HEK293 (cell line): ENCODE data around the gene TRIM46.

ENCODE experiments used
- HOXD13 ChIP-seq: sonication (generic); formaldehyde crosslinking; IDR thresholded peaks from 2 replicates; pipeline ENCODE4 v1.8.0; 2022; ENCODE audit warnings: missing genetic modification reagents, borderline replicate concordance
- KLF10 ChIP-seq: fragments of 450-650 bp; IDR thresholded peaks from 2 replicates; pipeline ENCODE4 v1.5.1; 2018; ENCODE audit warnings: missing biosample characterization, mild to moderate bottlenecking, missing genetic modification characterization
- PBX3 ChIP-seq: sonication (generic); formaldehyde crosslinking; IDR thresholded peaks from 2 replicates; pipeline ENCODE4 v1.8.1; 2022; ENCODE audit warnings: mild to moderate bottlenecking, moderate library complexity, missing genetic modification reagents
- SALL2 ChIP-seq: fragments of 450-650 bp; formaldehyde crosslinking; IDR thresholded peaks from 2 replicates; pipeline ENCODE4 v1.5.0; 2017; ENCODE audit warnings: missing biosample characterization, mild to moderate bottlenecking, missing genetic modification characterization, borderline replicate concordance
- SCRT1 ChIP-seq: fragments of 450-650 bp; formaldehyde crosslinking; IDR thresholded peaks from 2 replicates; pipeline ENCODE4 v1.5.1; 2016; ENCODE audit warnings: missing biosample characterization, missing genetic modification characterization, borderline replicate concordance
- SP2 ChIP-seq: fragments of 450-650 bp; formaldehyde crosslinking; IDR thresholded peaks from 2 replicates; pipeline ENCODE4 v1.5.1; 2016; ENCODE audit warnings: missing biosample characterization, missing genetic modification characterization
- SP3 ChIP-seq: fragments of 450-650 bp; formaldehyde crosslinking; IDR thresholded peaks from 2 replicates; pipeline ENCODE4 v1.5.1; 2016; ENCODE audit warnings: missing biosample characterization, missing genetic modification characterization
- YY2 ChIP-seq: fragments of 450-650 bp; formaldehyde crosslinking; IDR thresholded peaks from 2 replicates; pipeline ENCODE4 v1.5.1; 2016; ENCODE audit warnings: missing biosample characterization, missing genetic modification characterization
- ZBTB1 ChIP-seq: fragments of 450-650 bp; formaldehyde crosslinking; IDR thresholded peaks from 2 replicates; pipeline ENCODE4 v1.5.1; 2016; ENCODE audit warnings: missing biosample characterization, missing genetic modification characterization
- ZBTB48 ChIP-seq: fragments of 450-650 bp; formaldehyde crosslinking; IDR thresholded peaks from 2 replicates; pipeline ENCODE4 v1.5.1; 2016; ENCODE audit warnings: missing biosample characterization, missing genetic modification characterization
- ZBTB7A ChIP-seq: fragments of 450-650 bp; formaldehyde crosslinking; IDR thresholded peaks from 2 replicates; pipeline ENCODE4 v1.5.1; 2016; ENCODE audit warnings: low read depth, missing biosample characterization, missing genetic modification characterization
- ZFHX2 ChIP-seq: fragments of 450-650 bp; formaldehyde crosslinking; conservative IDR thresholded peaks from 2 replicates; pipeline ENCODE4 v1.5.1; 2016; ENCODE audit warnings: missing biosample characterization, missing genetic modification characterization
- ZFP41 ChIP-seq: fragments of 450-650 bp; formaldehyde crosslinking; IDR thresholded peaks from 2 replicates; pipeline ENCODE4 v1.5.1; 2016; ENCODE audit warnings: missing biosample characterization, missing genetic modification characterization, borderline replicate concordance
- ZNF132 ChIP-seq: fragments of 450-650 bp; formaldehyde crosslinking; IDR thresholded peaks from 2 replicates; pipeline ENCODE4 v1.5.1; 2017; ENCODE audit warnings: missing biosample characterization, missing genetic modification characterization, borderline replicate concordance
- ZNF169 ChIP-seq: fragments of 450-650 bp; formaldehyde crosslinking; IDR thresholded peaks from 2 replicates; pipeline ENCODE4 v1.5.1; 2016; ENCODE audit warnings: missing biosample characterization, missing genetic modification characterization
- ZNF19 ChIP-seq: fragments of 450-650 bp; formaldehyde crosslinking; IDR thresholded peaks from 2 replicates; pipeline ENCODE4; 2016; ENCODE audit warnings: missing biosample characterization, missing genetic modification characterization, low read depth
- ZNF221 ChIP-seq: fragments of 450-650 bp; formaldehyde crosslinking; IDR thresholded peaks from 2 replicates; pipeline ENCODE4 v1.5.1; 2017; ENCODE audit warnings: missing biosample characterization, missing genetic modification characterization, borderline replicate concordance
- ZNF23 ChIP-seq: fragments of 450-650 bp; formaldehyde crosslinking; IDR thresholded peaks from 2 replicates; pipeline ENCODE4 v1.5.1; 2016; ENCODE audit warnings: missing biosample characterization, missing genetic modification characterization, borderline replicate concordance
- ZNF292 ChIP-seq: fragments of 450-650 bp; formaldehyde crosslinking; IDR thresholded peaks from 2 replicates; pipeline ENCODE4 v1.5.1; 2016; ENCODE audit warnings: low read depth, missing biosample characterization, missing genetic modification characterization, borderline replicate concordance
- ZNF335 ChIP-seq: fragments of 450-650 bp; formaldehyde crosslinking; conservative IDR thresholded peaks from 2 replicates; pipeline ENCODE4 v1.5.1; 2016; ENCODE audit warnings: missing biosample characterization, missing genetic modification characterization
- ZNF521 ChIP-seq: fragments of 450-650 bp; formaldehyde crosslinking; IDR thresholded peaks from 2 replicates; pipeline ENCODE4 v1.5.1; 2017; ENCODE audit warnings: missing biosample characterization, mild to moderate bottlenecking, missing genetic modification characterization
- ZNF529 ChIP-seq: fragments of 450-650 bp; formaldehyde crosslinking; IDR thresholded peaks from 2 replicates; pipeline ENCODE4 v1.5.1; 2017; ENCODE audit warnings: missing genetic modification characterization, missing biosample characterization; ENCODE audit not compliant: insufficient replicate concordance
- ZNF530 ChIP-seq: fragments of 450-650 bp; formaldehyde crosslinking; IDR thresholded peaks from 2 replicates; pipeline ENCODE4 v1.5.1; 2016; ENCODE audit warnings: low read depth, missing biosample characterization, missing genetic modification characterization
- ZNF549 ChIP-seq: fragments of 450-650 bp; IDR thresholded peaks from 2 replicates; pipeline ENCODE4 v1.5.1; 2018; ENCODE audit warnings: missing biosample characterization, missing genetic modification characterization, mild to moderate bottlenecking, inconsistent platforms, moderate library complexity
- ZNF596 ChIP-seq: fragments of 450-650 bp; IDR thresholded peaks from 2 replicates; pipeline ENCODE4 v1.5.0; 2018; ENCODE audit warnings: missing biosample characterization, mild to moderate bottlenecking, missing genetic modification characterization, moderate library complexity
- ZNF654 ChIP-seq: fragments of 450-650 bp; formaldehyde crosslinking; IDR thresholded peaks from 2 replicates; pipeline ENCODE4 v1.5.1; 2016; ENCODE audit warnings: low read depth, missing biosample characterization, missing genetic modification characterization
- ZNF747 ChIP-seq: fragments of 450-650 bp; formaldehyde crosslinking; IDR thresholded peaks from 2 replicates; pipeline ENCODE4 v1.5.1; 2016; ENCODE audit warnings: missing biosample characterization, missing genetic modification characterization
- ZNF792 ChIP-seq: fragments of 450-650 bp; formaldehyde crosslinking; IDR thresholded peaks from 2 replicates; pipeline ENCODE4 v1.5.1; 2016; ENCODE audit warnings: missing biosample characterization, missing genetic modification characterization
- ZNF830 ChIP-seq: fragments of 450-650 bp; IDR thresholded peaks from 2 replicates; pipeline ENCODE4 v1.5.0; 2018; ENCODE audit warnings: missing biosample characterization, missing genetic modification characterization, low read depth, mild to moderate bottlenecking, moderate library complexity
- TF ChIP-seq, protein P1 (sequence below): fragments of 450-650 bp; formaldehyde crosslinking; conservative IDR thresholded peaks from 2 replicates; pipeline ENCODE4 v1.5.1; 2016; ENCODE audit warnings: low read depth, missing biosample characterization, missing genetic modification characterization
- TF ChIP-seq, protein P2 (sequence below): fragments of 450-650 bp; formaldehyde crosslinking; IDR thresholded peaks from 2 replicates; pipeline ENCODE4 v1.5.1; 2017; ENCODE audit warnings: missing biosample characterization, missing genetic modification characterization
- TF ChIP-seq, protein P3 (sequence below): fragments of 450-650 bp; formaldehyde crosslinking; IDR thresholded peaks from 2 replicates; pipeline ENCODE4 v1.5.1; 2016; ENCODE audit warnings: missing biosample characterization, missing genetic modification characterization

The TRIM46 gene

DNA sequence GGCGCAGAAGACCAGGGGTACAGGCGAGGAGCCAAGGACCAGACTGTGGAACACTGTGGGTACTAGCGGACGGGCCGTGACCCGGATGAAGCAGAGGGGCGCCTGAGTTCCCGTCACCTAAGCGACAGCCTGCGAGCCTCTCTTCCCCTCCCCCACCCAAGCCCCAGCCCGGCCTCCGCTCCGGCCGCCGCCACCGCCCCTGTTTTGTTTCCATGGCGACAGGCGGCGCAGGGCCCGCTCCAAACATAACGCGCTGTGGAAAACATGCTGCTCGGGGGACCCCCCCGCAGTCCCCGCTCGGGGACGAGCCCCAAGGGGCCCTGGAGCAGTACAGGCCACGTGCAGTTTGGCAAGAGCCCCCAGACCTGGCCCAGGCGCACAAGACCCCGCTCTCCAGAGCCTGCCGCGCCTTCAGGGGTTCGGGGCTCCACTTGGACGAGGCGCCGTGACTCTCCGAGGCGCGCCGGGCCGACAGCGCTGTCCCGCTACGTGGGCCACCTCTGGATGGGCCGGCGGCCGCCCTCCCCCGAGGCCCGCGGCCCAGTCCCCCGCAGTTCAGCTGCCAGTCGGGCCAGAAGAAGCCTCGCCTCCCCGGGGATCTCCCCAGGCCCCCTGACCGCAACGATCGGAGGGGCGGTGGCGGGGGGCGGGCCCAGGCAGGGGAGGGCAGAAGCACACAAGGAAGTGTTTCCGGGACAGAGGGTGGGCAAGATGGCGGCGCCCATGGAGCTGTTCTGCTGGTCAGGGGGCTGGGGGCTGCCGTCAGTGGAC, 35.1 kb downstream of the TRIM46 start, which contains the start of gene MTX1 (continued):
- peak; percentile 41; the same call in 1 of the 2 replicates for TF ChIP-seq PBX3 (CRISPR knock-in tag)
- TF ChIP-seq ZNF221 (tag by site-specific recombination), result no peak
- no peak for TF ChIP-seq SALL2 (tag by site-specific recombination)
- peak; percentile 74 for TF ChIP-seq KLF10 (tag by site-specific recombination)
- peak; percentile 48 for TF ChIP-seq ZBTB7A (tag by site-specific recombination)
- TF ChIP-seq ZNF596 (tag by site-specific recombination), result peak; percentile 43; the same call in 1 of the 2 replicates
- no peak for TF ChIP-seq ZNF654 (tag by site-specific recombination)
- TF ChIP-seq HOXD13, result no peak
- TF ChIP-seq, protein P1, sequence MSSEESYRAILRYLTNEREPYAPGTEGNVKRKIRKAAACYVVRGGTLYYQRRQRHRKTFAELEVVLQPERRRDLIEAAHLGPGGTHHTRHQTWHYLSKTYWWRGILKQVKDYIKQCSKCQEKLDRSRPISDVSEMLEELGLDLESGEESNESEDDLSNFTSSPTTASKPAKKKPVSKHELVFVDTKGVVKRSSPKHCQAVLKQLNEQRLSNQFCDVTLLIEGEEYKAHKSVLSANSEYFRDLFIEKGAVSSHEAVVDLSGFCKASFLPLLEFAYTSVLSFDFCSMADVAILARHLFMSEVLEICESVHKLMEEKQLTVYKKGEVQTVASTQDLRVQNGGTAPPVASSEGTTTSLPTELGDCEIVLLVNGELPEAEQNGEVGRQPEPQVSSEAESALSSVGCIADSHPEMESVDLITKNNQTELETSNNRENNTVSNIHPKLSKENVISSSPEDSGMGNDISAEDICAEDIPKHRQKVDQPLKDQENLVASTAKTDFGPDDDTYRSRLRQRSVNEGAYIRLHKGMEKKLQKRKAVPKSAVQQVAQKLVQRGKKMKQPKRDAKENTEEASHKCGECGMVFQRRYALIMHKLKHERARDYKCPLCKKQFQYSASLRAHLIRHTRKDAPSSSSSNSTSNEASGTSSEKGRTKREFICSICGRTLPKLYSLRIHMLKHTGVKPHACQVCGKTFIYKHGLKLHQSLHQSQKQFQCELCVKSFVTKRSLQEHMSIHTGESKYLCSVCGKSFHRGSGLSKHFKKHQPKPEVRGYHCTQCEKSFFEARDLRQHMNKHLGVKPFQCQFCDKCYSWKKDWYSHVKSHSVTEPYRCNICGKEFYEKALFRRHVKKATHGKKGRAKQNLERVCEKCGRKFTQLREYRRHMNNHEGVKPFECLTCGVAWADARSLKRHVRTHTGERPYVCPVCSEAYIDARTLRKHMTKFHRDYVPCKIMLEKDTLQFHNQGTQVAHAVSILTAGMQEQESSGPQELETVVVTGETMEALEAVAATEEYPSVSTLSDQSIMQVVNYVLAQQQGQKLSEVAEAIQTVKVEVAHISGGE (tag by site-specific recombination), result peak; percentile 77; the same call in 1 of the 2 replicates
- TF ChIP-seq, protein P2, sequence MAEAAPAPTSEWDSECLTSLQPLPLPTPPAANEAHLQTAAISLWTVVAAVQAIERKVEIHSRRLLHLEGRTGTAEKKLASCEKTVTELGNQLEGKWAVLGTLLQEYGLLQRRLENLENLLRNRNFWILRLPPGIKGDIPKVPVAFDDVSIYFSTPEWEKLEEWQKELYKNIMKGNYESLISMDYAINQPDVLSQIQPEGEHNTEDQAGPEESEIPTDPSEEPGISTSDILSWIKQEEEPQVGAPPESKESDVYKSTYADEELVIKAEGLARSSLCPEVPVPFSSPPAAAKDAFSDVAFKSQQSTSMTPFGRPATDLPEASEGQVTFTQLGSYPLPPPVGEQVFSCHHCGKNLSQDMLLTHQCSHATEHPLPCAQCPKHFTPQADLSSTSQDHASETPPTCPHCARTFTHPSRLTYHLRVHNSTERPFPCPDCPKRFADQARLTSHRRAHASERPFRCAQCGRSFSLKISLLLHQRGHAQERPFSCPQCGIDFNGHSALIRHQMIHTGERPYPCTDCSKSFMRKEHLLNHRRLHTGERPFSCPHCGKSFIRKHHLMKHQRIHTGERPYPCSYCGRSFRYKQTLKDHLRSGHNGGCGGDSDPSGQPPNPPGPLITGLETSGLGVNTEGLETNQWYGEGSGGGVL, result peak; percentile 86
- TF ChIP-seq ZNF521 (tag by site-specific recombination), result no peak
- TF ChIP-seq ZNF792 (tag by site-specific recombination), result no peak
- no peak for TF ChIP-seq ZNF747 (tag by site-specific recombination)
- TF ChIP-seq ZNF335, result peak; percentile 87
- no peak for TF ChIP-seq ZFP41
- TF ChIP-seq ZNF549, result no peak
- TF ChIP-seq ZNF19 (tag by site-specific recombination), result no peak
- TF ChIP-seq, protein P3, sequence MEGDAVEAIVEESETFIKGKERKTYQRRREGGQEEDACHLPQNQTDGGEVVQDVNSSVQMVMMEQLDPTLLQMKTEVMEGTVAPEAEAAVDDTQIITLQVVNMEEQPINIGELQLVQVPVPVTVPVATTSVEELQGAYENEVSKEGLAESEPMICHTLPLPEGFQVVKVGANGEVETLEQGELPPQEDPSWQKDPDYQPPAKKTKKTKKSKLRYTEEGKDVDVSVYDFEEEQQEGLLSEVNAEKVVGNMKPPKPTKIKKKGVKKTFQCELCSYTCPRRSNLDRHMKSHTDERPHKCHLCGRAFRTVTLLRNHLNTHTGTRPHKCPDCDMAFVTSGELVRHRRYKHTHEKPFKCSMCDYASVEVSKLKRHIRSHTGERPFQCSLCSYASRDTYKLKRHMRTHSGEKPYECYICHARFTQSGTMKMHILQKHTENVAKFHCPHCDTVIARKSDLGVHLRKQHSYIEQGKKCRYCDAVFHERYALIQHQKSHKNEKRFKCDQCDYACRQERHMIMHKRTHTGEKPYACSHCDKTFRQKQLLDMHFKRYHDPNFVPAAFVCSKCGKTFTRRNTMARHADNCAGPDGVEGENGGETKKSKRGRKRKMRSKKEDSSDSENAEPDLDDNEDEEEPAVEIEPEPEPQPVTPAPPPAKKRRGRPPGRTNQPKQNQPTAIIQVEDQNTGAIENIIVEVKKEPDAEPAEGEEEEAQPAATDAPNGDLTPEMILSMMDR (tag by site-specific recombination), result 0 out of 2 replicates have a peak, but pooled peaks have one; percentile 4
- no peak for TF ChIP-seq ZNF169 (tag by site-specific recombination)
- TF ChIP-seq YY2 (tag by site-specific recombination), result peak; percentile 94
- TF ChIP-seq SCRT1 (tag by site-specific recombination), result no peak
- TF ChIP-seq ZNF23 (tag by site-specific recombination), result no peak
- no peak for TF ChIP-seq ZNF530
- peak; percentile 55 for TF ChIP-seq ZFHX2 (tag by site-specific recombination)
- TF ChIP-seq ZNF830, result no peak
- TF ChIP-seq ZBTB1 (tag by site-specific recombination), result no peak
- TF ChIP-seq ZBTB48 (tag by site-specific recombination), result peak; percentile 94
- TF ChIP-seq ZNF529, result no peak
- no peak for TF ChIP-seq ZNF292 (tag by site-specific recombination)
- peak; percentile 85 for TF ChIP-seq SP2 (tag by site-specific recombination)
- no peak for TF ChIP-seq ZNF132 (tag by site-specific recombination)
- peak; percentile 85 for TF ChIP-seq SP3
